HepG2 (cell line): ENCODE measurements around the gene BOD1. TPM values are rescaled to one million over a fixed set of nuclear protein-coding genes. Genes with fewer than 3 reads are reported as not detected.

ENCODE experiments used
- ATAC-seq: fragments of 200-7000 bp; cut with Tn5 transposase; 3 replicates; pipeline ENCODE4 v1.9.1; 2020; ENCODE audit warnings: mild to moderate bottlenecking, moderate library complexity
- BruUV-seq: library from RNA; stranded (reverse); fragments of 400-500 nt; replicated peaks from 2 replicates; lab custom pipeline; 2021; lab: Mats Ljungman, UMichigan
- CTCF ChIA-PET: fragments of 300-600 bp; formaldehyde crosslinking; extraction: SDS; loops from one replicate; lab custom pipeline; 2021; ENCODE audit warnings: low total read pairs, inconsistent platforms, low intra/inter-chr PET ratio; lab: Yijun Ruan, JAX
- POLR2A ChIA-PET: fragments of 350-600 bp; sonication (Branson Sonifier 250); formaldehyde crosslinking; loops from one replicate; lab custom pipeline; 2020; ENCODE audit warnings: antibody characterized with exemption, inconsistent platforms; lab: Yijun Ruan, JAX
- DNase-seq: peaks from one replicate; pipeline ENCODE4 v3.0.0-alpha.2; 2015; ENCODE audit warnings: low spot score
- FAIRE-seq: peaks from 3 replicates; lab custom pipeline; 2011; peaks lifted over from hg19 to GRCh38; lab: Jason Lieb, UNC
- H2AFZ ChIP-seq: one replicate; pipeline ENCODE4 v1.6.1; 2011; ENCODE audit warnings: low read length, inconsistent platforms
- H3K27ac ChIP-seq: fragments of 300-600 bp; 3 replicates; pipeline ENCODE4 v1.8.0; 2011; ENCODE audit warnings: mixed run types, mild to moderate bottlenecking, mixed read lengths, low read length, inconsistent platforms; ENCODE audit not compliant: insufficient read depth; ENCODE audit errors: extremely low read length
- H3K27me3 ChIP-seq, 2 experiments: fragments of 200-600 bp in 1 of 2; 2 replicates in 1 of 2; 3 replicates in 1 of 2; pipeline versions ENCODE4 v1.6.0 to v1.8.0; 2011; ENCODE audit warnings: low read length in 2 of 2, mild to moderate bottlenecking in 2 of 2, moderate library complexity in 2 of 2, inconsistent platforms in 1 of 2; ENCODE audit not compliant: insufficient read depth in 2 of 2, control insufficient read depth in 1 of 2
- H3K36me3 ChIP-seq, 2 experiments: fragments of 200-600 bp in 1 of 2; replicated peaks in 1 of 2; 2 replicates in 1 of 2; 3 replicates in 1 of 2; pipeline versions ENCODE4 v1.5.1 to v1.8.0; 2011; ENCODE audit warnings: low read length in 2 of 2, inconsistent platforms in 1 of 2; ENCODE audit not compliant: insufficient read depth in 2 of 2, control insufficient read depth in 1 of 2
- H3K4me1 ChIP-seq: 2 replicates; pipeline ENCODE4 v1.5.1; 2012; ENCODE audit warnings: low read length, inconsistent platforms; ENCODE audit not compliant: insufficient read depth
- H3K4me2 ChIP-seq: 2 replicates; pipeline ENCODE4 v1.6.0; 2011; ENCODE audit warnings: low read depth, low read length, inconsistent platforms
- H3K4me3 ChIP-seq, 3 experiments: fragments of 200-600 bp in 1 of 3; sonication (generic), shearing (Covaris generic) in 1 of 3; replicated peaks in 1 of 3; 2 replicates each; pipeline ENCODE4 v1.5.1; 2011 to 2016; ENCODE audit warnings: low read length in 3 of 3, inconsistent platforms in 2 of 3, low read depth in 2 of 3, mild to moderate bottlenecking in 2 of 3, control low read depth in 1 of 3, mixed read lengths in 1 of 3; ENCODE audit not compliant: insufficient read depth in 1 of 3
- H3K79me2 ChIP-seq: one replicate; pipeline ENCODE4 v1.6.1; 2011; ENCODE audit warnings: low read length, inconsistent platforms; ENCODE audit not compliant: insufficient read depth
- H3K9ac ChIP-seq: 2 replicates; pipeline ENCODE4 v1.6.0; 2011; ENCODE audit warnings: mild to moderate bottlenecking, low read depth, low read length, inconsistent platforms; ENCODE audit not compliant: insufficient read depth
- H3K9me3 ChIP-seq: 2 replicates; pipeline ENCODE4 v1.5.1; 2012; ENCODE audit warnings: mild to moderate bottlenecking, low read length
- H4K20me1 ChIP-seq: 2 replicates; pipeline ENCODE4 v1.6.0; 2011; ENCODE audit warnings: inconsistent platforms, mild to moderate bottlenecking, low read length, moderate library complexity; ENCODE audit not compliant: insufficient read depth
- SNRNP70 ChIP-seq: fragments of 200-400 bp; formaldehyde crosslinking; IDR thresholded peaks from 2 replicates; pipeline ENCODE4 v1.6.1; 2017; ENCODE audit warnings: mild to moderate bottlenecking, low read depth, low read length, moderate library complexity
- TEAD2 ChIP-seq: sonication (generic); formaldehyde crosslinking; IDR thresholded peaks from 2 replicates; pipeline ENCODE4 v1.9.0; 2021; ENCODE audit warnings: missing genetic modification reagents
- ZBTB1 ChIP-seq: sonication (generic); formaldehyde crosslinking; IDR thresholded peaks from 2 replicates; pipeline ENCODE4 v1.4.0; 2020; ENCODE audit warnings: missing genetic modification reagents, borderline replicate concordance
- ZBTB38 ChIP-seq: sonication (generic); formaldehyde crosslinking; IDR thresholded peaks from 2 replicates; pipeline ENCODE4 v1.5.1; 2020; ENCODE audit warnings: mild to moderate bottlenecking, missing genetic modification reagents
- ZMAT3 ChIP-seq: sonication (generic); formaldehyde crosslinking; conservative IDR thresholded peaks from 2 replicates; pipeline ENCODE4 v1.7.0; 2021; ENCODE audit warnings: missing genetic modification reagents
- ZNF510 ChIP-seq: sonication (generic); formaldehyde crosslinking; IDR thresholded peaks from 2 replicates; pipeline ENCODE4 v1.4.0; 2020; ENCODE audit warnings: low read depth, mild to moderate bottlenecking, missing genetic modification reagents
- WGBS: methylation state at CpG from one replicate; pipeline ENCODE4 v1.1.6; 2017; ENCODE audit warnings: low lambda C conversion rate; 5-methylcytosine and 5-hydroxymethylcytosine counted together
- in situ Hi-C: cut with HindIII; loops from 2 replicates; pipeline ENCODE4 v1.10.0; 2017; ENCODE audit warnings: low pct_unique_long_range_greater_than_20kb; ENCODE audit not compliant: extremely low pct_ligation_motif_present
- intact Hi-C: fragments of 100-400 bp; cut with micrococcal nuclease; formaldehyde crosslinking; loops from one replicate; pipeline ENCODE4 v1.10.0; 2022; ENCODE audit not compliant: unreplicated experiment
- polyA plus RNA-seq, 8 experiments: library from polyadenylated mRNA; depleted of rRNA in 3 of 8; stranded (reverse) in 7 of 8; unstranded in 1 of 8; fragments of >200 nt; fragmentation: Illumina TruSeq in 4 of 8; extraction: Trizol in 4 of 8; gene quantifications; 2 replicates each; pipeline versions ENCODE4 v1.2.1 to v1.2.3, GENCODE V29; 2011 to 2016; ENCODE audit warnings: low read depth in 4 of 8, missing spikeins in 1 of 8, mixed read lengths in 1 of 8; ENCODE audit not compliant: insufficient read depth in 1 of 8
- total RNA-seq, 5 experiments: library from RNA; depleted of rRNA; stranded (reverse); fragments of >200 nt; fragmentation: Illumina TruSeq; extraction: Trizol; gene quantifications; 2 replicates each; pipeline ENCODE4 v1.2.3, GENCODE V29; 2016; ENCODE audit warnings: low read depth in 1 of 5
- TF ChIP-seq, protein P1 (sequence below): sonication (generic); formaldehyde crosslinking; conservative IDR thresholded peaks from 2 replicates; pipeline ENCODE4 v1.8.0; 2022; ENCODE audit warnings: mild to moderate bottlenecking, moderate library complexity, missing genetic modification reagents
- TF ChIP-seq, protein P2 (sequence below): IDR thresholded peaks from 2 replicates; pipeline ENCODE4 v1.4.0; 2020; ENCODE audit warnings: mild to moderate bottlenecking, missing genetic modification reagents

BOD1 gene
- total and polyA plus RNA-seq, 2 of the 13 experiments (the other 11 are each of a cell fraction or from before 2014, with no cell fraction given) = 81.5 to 103 TPM

DNA sequence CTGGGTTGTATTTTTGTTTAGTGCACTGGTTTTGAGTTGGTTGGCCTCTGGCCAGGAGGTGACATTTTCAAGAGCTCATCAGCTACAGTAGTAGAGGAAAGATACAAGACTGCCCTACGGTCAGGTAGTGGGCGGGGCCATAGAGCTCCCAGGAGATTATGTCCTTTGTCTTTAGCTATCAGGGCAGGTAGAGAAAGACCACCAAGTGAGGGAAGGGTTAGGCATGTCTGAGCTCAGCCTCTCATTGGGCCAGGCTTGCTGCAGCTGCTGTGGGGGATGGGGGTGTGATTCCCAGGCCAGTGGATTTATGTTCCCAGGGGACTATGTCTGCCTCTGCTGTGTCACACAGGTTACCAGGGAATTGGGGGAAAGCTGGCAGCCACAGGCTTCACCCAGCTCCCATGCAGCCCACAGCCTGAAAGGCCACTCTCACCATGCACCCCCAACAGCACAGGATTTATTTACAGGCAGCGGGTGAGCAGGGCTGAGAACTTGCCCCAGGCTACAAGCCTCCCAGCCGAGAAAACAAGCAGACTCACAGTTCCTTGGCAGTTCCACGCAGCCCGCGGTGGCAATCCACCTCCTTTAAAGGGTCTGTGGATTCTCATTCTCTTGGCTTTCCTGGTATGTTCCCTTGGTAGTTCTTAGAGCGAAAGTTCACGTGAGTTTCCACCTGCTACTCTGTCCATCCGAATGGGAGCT lies 37.5 kb upstream of the BOD1 start (continued):
- TF ChIP-seq ZBTB38 (no peak), ZBTB1 (CRISPR knock-in tag) (no peak)
- TF ChIP-seq, protein P1, sequence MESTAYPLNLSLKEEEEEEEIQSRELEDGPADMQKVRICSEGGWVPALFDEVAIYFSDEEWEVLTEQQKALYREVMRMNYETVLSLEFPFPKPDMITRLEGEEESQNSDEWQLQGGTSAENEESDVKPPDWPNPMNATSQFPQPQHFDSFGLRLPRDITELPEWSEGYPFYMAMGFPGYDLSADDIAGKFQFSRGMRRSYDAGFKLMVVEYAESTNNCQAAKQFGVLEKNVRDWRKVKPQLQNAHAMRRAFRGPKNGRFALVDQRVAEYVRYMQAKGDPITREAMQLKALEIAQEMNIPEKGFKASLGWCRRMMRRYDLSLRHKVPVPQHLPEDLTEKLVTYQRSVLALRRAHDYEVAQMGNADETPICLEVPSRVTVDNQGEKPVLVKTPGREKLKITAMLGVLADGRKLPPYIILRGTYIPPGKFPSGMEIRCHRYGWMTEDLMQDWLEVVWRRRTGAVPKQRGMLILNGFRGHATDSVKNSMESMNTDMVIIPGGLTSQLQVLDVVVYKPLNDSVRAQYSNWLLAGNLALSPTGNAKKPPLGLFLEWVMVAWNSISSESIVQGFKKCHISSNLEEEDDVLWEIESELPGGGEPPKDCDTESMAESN (CRISPR knock-in tag) = no peak

DNA sequence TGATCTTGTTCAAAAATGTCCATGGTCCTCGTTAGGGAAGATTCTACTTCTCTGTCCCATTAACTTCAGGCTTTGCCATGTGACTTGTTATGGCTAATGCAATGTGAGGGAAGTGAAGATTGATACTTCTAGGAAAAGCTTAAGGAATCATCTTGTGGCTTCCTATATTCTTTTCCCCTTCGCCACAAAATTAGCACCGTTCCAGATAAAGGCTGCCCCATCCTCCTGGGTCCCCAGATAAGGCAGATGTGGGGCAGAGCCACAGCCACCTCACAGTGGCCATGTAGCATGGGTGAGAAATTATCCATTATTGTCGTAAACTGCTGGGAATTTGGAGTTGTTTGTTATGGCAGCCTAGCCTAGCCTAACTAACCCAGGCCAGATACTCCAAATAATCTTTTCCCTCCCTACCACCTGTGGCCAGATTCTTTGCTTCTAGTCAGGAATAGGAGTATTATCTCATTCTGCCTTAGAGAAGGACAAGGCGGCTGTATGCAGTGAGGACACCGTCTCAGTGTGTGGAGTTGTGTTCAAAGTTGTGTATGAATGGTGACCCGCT lies 31.9 kb upstream of the BOD1 start:
- Histone ChIP-seq H3K4me1 (peaks cover 22% of the 10 kb centered on the region), H3K27me3 (peaks cover 0 to 26% of the 10 kb centered on the region in 2 experiments; a peak in 4 of 5 replicates), H3K9ac (no peak overlapping the region), H3K4me3 (no peak overlapping the region), H3K36me3 (no peaks in the 10 kb centered on the region), H3K4me2 (no peak overlapping the region), H2AFZ (no peak overlapping the region), H4K20me1 (no peaks in the 10 kb centered on the region), H3K27ac (no peak overlapping the region), H3K79me2 (no peaks in the 10 kb centered on the region), H3K9me3 (no peaks in the 10 kb centered on the region)
- FAIRE-seq (no peak), DNase-seq (no peak), ATAC-seq (no peak)
- POLR2A ChIA-PET = no interaction called here
- 51% methylated on average over 7 of the region's 7 CpGs for WGBS
- in situ Hi-C loops (no loop called here), intact Hi-C loops (no loop called here)
- TF ChIP-seq, protein P2, sequence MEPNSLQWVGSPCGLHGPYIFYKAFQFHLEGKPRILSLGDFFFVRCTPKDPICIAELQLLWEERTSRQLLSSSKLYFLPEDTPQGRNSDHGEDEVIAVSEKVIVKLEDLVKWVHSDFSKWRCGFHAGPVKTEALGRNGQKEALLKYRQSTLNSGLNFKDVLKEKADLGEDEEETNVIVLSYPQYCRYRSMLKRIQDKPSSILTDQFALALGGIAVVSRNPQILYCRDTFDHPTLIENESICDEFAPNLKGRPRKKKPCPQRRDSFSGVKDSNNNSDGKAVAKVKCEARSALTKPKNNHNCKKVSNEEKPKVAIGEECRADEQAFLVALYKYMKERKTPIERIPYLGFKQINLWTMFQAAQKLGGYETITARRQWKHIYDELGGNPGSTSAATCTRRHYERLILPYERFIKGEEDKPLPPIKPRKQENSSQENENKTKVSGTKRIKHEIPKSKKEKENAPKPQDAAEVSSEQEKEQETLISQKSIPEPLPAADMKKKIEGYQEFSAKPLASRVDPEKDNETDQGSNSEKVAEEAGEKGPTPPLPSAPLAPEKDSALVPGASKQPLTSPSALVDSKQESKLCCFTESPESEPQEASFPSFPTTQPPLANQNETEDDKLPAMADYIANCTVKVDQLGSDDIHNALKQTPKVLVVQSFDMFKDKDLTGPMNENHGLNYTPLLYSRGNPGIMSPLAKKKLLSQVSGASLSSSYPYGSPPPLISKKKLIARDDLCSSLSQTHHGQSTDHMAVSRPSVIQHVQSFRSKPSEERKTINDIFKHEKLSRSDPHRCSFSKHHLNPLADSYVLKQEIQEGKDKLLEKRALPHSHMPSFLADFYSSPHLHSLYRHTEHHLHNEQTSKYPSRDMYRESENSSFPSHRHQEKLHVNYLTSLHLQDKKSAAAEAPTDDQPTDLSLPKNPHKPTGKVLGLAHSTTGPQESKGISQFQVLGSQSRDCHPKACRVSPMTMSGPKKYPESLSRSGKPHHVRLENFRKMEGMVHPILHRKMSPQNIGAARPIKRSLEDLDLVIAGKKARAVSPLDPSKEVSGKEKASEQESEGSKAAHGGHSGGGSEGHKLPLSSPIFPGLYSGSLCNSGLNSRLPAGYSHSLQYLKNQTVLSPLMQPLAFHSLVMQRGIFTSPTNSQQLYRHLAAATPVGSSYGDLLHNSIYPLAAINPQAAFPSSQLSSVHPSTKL (CRISPR knock-in tag) = no peak
- TF ChIP-seq ZNF510 (no peak), ZMAT3 (CRISPR knock-in tag) (no peak), TEAD2 (no peak), SNRNP70 (no peak)
- no TSS peak for BruUV-seq
- CTCF ChIA-PET = no interaction called here
